HepG2 (cell line): ENCODE data around the gene DPH6. TPM values are rescaled to one million over a fixed set of nuclear protein-coding genes. Genes with fewer than 3 reads are reported as not detected.

Source experiments
- ARNT2 ChIP-seq: sonication (generic); formaldehyde crosslinking; IDR thresholded peaks from 2 replicates; pipeline ENCODE4 v1.8.0; 2022; ENCODE audit warnings: mild to moderate bottlenecking, low read depth, missing genetic modification reagents, moderate library complexity
- BRCA1 ChIP-seq: sonication (generic); formaldehyde crosslinking; IDR thresholded peaks from 2 replicates; pipeline ENCODE4 v1.4.0; 2020; ENCODE audit warnings: missing genetic modification reagents
- REL ChIP-seq: sonication (generic); formaldehyde crosslinking; conservative IDR thresholded peaks from 2 replicates; pipeline ENCODE4 v1.8.0; 2022; ENCODE audit warnings: mild to moderate bottlenecking, missing genetic modification reagents, moderate library complexity
- ZNF124 ChIP-seq: sonication (generic); formaldehyde crosslinking; IDR thresholded peaks from 2 replicates; pipeline ENCODE4 v1.4.0; 2020; ENCODE audit warnings: missing genetic modification reagents
- ZNF775 ChIP-seq: sonication (generic); formaldehyde crosslinking; IDR thresholded peaks from 2 replicates; pipeline ENCODE4 v1.4.0; 2020; ENCODE audit warnings: missing genetic modification reagents, mild to moderate bottlenecking, moderate library complexity, borderline replicate concordance
- polyA plus RNA-seq, 8 experiments: library from polyadenylated mRNA; depleted of rRNA in 3 of 8; stranded (reverse) in 7 of 8; unstranded in 1 of 8; fragments of >200 nt; fragmentation: Illumina TruSeq in 4 of 8; extraction: Trizol in 4 of 8; gene quantifications; 2 replicates each; pipeline versions ENCODE4 v1.2.1 to v1.2.3, GENCODE V29; 2011 to 2016; ENCODE audit warnings: low read depth in 4 of 8, missing spikeins in 1 of 8, mixed read lengths in 1 of 8; ENCODE audit not compliant: insufficient read depth in 1 of 8
- total RNA-seq, 5 experiments: library from RNA; depleted of rRNA; stranded (reverse); fragments of >200 nt; fragmentation: Illumina TruSeq; extraction: Trizol; gene quantifications; 2 replicates each; pipeline ENCODE4 v1.2.3, GENCODE V29; 2016; ENCODE audit warnings: low read depth in 1 of 5
- TF ChIP-seq, protein P1 (sequence below): sonication (generic); formaldehyde crosslinking; IDR thresholded peaks from 2 replicates; pipeline ENCODE4 v1.4.0; 2020; ENCODE audit warnings: mild to moderate bottlenecking, missing genetic modification reagents
- TF ChIP-seq, protein P2 (sequence below), 2 experiments: sonication (generic) in 1 of 2; formaldehyde crosslinking in 1 of 2; IDR thresholded peaks; 2 replicates each; pipeline versions ENCODE4 v1.6.1 to v1.9.0; 2014 to 2022; ENCODE audit warnings: antibody characterized with exemption in 1 of 2, borderline replicate concordance in 1 of 2, inconsistent platforms in 1 of 2, low read depth in 1 of 2, missing genetic modification reagents in 1 of 2
- TF ChIP-seq, protein P3 (sequence below): sonication (generic); formaldehyde crosslinking; IDR thresholded peaks from 2 replicates; pipeline ENCODE4 v1.4.0; 2020; ENCODE audit warnings: missing genetic modification reagents, borderline replicate concordance
- TF ChIP-seq, protein P4 (sequence below): sonication (generic); formaldehyde crosslinking; IDR thresholded peaks from 2 replicates; pipeline ENCODE4 v1.4.0; 2020; ENCODE audit warnings: missing genetic modification reagents

Gene DPH6
- total and polyA plus RNA-seq, 2 of the 13 experiments (the other 11 are each of a cell fraction or from before 2014, with no cell fraction given) = 10.2 to 25.8 TPM

DNA sequence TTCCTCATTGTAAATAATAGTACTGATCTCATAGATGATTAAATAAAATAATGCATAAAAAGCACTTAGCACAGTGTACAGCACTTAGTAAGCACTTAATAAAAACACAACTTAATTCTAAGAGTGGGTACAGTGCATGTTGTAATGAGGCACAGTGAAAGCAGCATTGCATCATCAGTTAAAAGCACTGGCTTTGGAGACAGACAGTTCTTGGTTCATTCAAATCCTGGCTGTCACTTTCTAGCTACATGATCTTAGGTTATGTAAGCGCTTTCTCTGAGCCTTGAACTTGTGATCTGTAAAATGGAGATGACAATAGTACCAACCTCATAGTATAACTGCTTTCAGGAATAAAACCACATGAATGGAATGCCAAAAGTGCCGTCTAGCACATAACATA lies 151.5 kb downstream of the DPH6 start (continued):
- TF ChIP-seq, protein P1, sequence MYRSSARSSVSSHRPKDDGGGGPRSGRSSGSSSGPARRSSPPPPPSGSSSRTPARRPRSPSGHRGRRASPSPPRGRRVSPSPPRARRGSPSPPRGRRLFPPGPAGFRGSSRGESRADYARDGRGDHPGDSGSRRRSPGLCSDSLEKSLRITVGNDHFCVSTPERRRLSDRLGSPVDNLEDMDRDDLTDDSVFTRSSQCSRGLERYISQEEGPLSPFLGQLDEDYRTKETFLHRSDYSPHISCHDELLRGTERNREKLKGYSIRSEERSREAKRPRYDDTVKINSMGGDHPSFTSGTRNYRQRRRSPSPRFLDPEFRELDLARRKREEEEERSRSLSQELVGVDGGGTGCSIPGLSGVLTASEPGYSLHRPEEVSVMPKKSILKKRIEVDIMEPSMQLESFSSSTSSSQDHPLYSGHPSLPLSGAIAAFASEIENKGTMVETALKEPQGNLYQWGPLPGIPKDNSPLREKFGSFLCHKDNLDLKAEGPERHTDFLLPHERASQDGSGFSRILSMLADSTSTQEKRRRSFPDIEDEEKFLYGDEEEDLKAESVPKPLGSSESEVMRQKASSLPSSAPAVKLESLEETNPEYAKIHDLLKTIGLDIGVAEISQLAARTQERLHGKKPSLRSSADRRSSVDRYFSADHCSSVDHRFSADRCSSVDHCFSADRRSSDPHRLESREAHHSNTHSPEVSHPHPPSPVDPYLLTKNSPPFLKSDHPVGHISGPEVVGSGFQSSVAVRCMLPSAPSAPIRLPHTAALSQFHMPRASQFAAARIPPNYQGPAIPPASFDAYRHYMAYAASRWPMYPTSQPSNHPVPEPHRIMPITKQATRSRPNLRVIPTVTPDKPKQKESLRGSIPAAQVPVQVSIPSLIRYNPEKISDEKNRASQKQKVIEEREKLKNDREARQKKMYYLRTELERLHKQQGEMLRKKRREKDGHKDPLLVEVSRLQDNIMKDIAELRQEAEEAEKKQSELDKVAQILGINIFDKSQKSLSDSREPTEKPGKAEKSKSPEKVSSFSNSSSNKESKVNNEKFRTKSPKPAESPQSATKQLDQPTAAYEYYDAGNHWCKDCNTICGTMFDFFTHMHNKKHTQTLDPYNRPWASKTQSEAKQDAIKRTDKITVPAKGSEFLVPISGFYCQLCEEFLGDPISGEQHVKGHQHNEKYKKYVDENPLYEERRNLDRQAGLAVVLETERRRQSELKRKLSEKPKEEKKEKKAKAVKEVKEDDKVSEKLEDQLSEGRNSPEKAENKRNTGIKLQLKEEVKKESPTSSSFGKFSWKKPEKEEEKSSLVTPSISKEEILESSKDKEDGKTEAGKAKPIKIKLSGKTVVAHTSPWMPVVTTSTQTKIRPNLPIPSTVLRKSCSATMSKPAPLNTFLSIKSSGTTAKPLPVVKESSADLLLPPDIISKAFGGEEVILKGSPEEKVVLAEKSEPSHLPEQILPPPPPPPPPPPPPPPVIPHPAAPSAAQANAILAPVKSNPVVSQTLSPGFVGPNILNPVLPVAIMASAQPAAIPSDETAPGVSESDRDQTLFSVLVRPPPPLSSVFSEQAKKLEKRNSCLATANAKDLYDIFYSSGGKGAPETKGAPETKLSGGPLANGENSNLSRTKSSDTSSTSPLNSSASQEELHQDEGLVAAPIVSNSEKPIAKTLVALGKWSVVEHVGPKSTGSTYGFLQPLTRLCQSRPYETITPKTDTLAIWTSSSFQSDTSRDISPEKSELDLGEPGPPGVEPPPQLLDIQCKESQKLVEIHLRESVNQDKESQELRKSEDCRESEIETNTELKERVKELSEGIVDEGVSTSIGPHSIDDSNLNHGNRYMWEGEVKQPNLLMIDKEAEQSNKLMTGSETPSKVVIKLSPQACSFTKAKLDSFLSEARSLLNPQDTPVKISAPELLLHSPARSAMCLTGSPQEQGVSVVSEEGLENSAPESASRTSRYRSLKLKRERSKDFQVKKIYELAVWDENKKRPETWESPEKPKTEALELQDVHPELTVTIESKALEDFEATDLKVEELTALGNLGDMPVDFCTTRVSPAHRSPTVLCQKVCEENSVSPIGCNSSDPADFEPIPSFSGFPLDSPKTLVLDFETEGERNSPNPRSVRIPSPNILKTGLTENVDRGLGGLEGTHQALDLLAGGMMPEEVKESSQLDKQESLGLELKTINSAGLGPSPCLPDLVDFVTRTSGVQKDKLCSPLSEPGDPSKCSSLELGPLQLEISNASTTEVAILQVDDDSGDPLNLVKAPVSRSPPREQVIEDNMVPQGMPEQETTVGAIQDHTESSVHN = no peak
- TF ChIP-seq, protein P2, sequence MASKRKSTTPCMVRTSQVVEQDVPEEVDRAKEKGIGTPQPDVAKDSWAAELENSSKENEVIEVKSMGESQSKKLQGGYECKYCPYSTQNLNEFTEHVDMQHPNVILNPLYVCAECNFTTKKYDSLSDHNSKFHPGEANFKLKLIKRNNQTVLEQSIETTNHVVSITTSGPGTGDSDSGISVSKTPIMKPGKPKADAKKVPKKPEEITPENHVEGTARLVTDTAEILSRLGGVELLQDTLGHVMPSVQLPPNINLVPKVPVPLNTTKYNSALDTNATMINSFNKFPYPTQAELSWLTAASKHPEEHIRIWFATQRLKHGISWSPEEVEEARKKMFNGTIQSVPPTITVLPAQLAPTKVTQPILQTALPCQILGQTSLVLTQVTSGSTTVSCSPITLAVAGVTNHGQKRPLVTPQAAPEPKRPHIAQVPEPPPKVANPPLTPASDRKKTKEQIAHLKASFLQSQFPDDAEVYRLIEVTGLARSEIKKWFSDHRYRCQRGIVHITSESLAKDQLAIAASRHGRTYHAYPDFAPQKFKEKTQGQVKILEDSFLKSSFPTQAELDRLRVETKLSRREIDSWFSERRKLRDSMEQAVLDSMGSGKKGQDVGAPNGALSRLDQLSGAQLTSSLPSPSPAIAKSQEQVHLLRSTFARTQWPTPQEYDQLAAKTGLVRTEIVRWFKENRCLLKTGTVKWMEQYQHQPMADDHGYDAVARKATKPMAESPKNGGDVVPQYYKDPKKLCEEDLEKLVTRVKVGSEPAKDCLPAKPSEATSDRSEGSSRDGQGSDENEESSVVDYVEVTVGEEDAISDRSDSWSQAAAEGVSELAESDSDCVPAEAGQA (IDR thresholded peaks at IDR 0.05; ENCODE audit: low read depth) = no peak
- TF ChIP-seq, protein P2 (CRISPR knock-in tag; IDR thresholded peaks at IDR 0.05; ENCODE audit: borderline replicate concordance) = no peak
- TF ChIP-seq BRCA1 (CRISPR knock-in tag) = no peak
- TF ChIP-seq, protein P3, sequence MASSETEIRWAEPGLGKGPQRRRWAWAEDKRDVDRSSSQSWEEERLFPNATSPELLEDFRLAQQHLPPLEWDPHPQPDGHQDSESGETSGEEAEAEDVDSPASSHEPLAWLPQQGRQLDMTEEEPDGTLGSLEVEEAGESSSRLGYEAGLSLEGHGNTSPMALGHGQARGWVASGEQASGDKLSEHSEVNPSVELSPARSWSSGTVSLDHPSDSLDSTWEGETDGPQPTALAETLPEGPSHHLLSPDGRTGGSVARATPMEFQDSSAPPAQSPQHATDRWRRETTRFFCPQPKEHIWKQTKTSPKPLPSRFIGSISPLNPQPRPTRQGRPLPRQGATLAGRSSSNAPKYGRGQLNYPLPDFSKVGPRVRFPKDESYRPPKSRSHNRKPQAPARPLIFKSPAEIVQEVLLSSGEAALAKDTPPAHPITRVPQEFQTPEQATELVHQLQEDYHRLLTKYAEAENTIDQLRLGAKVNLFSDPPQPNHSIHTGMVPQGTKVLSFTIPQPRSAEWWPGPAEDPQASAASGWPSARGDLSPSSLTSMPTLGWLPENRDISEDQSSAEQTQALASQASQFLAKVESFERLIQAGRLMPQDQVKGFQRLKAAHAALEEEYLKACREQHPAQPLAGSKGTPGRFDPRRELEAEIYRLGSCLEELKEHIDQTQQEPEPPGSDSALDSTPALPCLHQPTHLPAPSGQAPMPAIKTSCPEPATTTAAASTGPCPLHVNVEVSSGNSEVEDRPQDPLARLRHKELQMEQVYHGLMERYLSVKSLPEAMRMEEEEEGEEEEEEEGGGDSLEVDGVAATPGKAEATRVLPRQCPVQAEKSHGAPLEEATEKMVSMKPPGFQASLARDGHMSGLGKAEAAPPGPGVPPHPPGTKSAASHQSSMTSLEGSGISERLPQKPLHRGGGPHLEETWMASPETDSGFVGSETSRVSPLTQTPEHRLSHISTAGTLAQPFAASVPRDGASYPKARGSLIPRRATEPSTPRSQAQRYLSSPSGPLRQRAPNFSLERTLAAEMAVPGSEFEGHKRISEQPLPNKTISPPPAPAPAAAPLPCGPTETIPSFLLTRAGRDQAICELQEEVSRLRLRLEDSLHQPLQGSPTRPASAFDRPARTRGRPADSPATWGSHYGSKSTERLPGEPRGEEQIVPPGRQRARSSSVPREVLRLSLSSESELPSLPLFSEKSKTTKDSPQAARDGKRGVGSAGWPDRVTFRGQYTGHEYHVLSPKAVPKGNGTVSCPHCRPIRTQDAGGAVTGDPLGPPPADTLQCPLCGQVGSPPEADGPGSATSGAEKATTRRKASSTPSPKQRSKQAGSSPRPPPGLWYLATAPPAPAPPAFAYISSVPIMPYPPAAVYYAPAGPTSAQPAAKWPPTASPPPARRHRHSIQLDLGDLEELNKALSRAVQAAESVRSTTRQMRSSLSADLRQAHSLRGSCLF (CRISPR knock-in tag) = no peak
- TF ChIP-seq ZNF124 = no peak
- no peak for TF ChIP-seq ZNF775
- TF ChIP-seq, protein P4, sequence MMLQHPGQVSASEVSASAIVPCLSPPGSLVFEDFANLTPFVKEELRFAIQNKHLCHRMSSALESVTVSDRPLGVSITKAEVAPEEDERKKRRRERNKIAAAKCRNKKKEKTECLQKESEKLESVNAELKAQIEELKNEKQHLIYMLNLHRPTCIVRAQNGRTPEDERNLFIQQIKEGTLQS (CRISPR knock-in tag) = 0 out of 2 replicates have a peak, but pooled peaks have one; percentile 16
- TF ChIP-seq ARNT2 (CRISPR knock-in tag) = no peak
- TF ChIP-seq REL (CRISPR knock-in tag) = no peak
